SW 1271 (cell line): Measurements from ENCODE around the gene POMT2.

Experiments
- DNase-seq, 2 experiments: peaks; one replicate each; lab custom pipeline; 2025; lab: John Stamatoyannopoulos, UW

POMT2 gene

GRCh38 chr14:77265561-77266335, 54.9 kb downstream of the POMT2 start:
- no peak for DNase-seq

GRCh38 chr14:77265187-77265515, 55.5 kb downstream of the POMT2 start:
- DNase-seq: no peak

GRCh38 chr14:77264466-77265186, 56.1 kb downstream of the POMT2 start:
- DNase-seq: no peak

- DNase-seq: no peak
Observed at GRCh38 chr14:77260631-77261030, 60.1 kb downstream of the POMT2 start.

- DNase-seq: no peak
Observed at GRCh38 chr14:77260199-77260598, 60.5 kb downstream of the POMT2 start.

GRCh38 chr14:77259025-77259715, 61.5 kb downstream of the POMT2 start:
- no peak for DNase-seq

- DNase-seq: no peak
Observed at GRCh38 chr14:77258566-77258965, 62.1 kb downstream of the POMT2 start.

- no peak for DNase-seq
Observed at GRCh38 chr14:77257700-77258099, 63.0 kb downstream of the POMT2 start.

GRCh38 chr14:77256694-77257093, 64.0 kb downstream of the POMT2 start:
- DNase-seq: no peak

- no peak for DNase-seq
Observed at GRCh38 chr14:77253333-77254190, 67.1 kb downstream of the POMT2 start.

GRCh38 chr14:77251870-77252269, 68.8 kb downstream of the POMT2 start:
- DNase-seq: no peak

GRCh38 chr14:77250927-77251326, 69.8 kb downstream of the POMT2 start:
- no peak for DNase-seq

GRCh38 chr14:77249286-77249685, 71.4 kb downstream of the POMT2 start:
- DNase-seq: no peak

- DNase-seq: no peak
Observed at GRCh38 chr14:77248666-77249065, 72.0 kb downstream of the POMT2 start.

GRCh38 chr14:77246784-77247183, 73.9 kb downstream of the POMT2 start:
- DNase-seq: no peak

GRCh38 chr14:77245820-77246219, 74.9 kb downstream of the POMT2 start:
- no peak for DNase-seq

GRCh38 chr14:77243853-77244252, 76.8 kb downstream of the POMT2 start:
- DNase-seq: no peak

GRCh38 chr14:77242752-77243151, 77.9 kb downstream of the POMT2 start:
- DNase-seq: no peak

- no peak for DNase-seq
Observed at GRCh38 chr14:77241955-77242354, 78.7 kb downstream of the POMT2 start.

GRCh38 chr14:77240336-77240915, 80.3 kb downstream of the POMT2 start:
- no peak for DNase-seq

GRCh38 chr14:77239412-77239811, 81.3 kb downstream of the POMT2 start:
- DNase-seq: no peak

GRCh38 chr14:77238996-77239395, 81.7 kb downstream of the POMT2 start:
- DNase-seq: no peak
